Esophagus muscularis mucosa (tissue), 4 donors: ENCODE results near the gene MTUS2.

Source experiments
- CTCF ChIP-seq, 3 experiments: fragments of 200-600 bp in 2 of 3; fragments of 450-650 bp in 1 of 3; sonication (generic) in 2 of 3; IDR thresholded peaks; one replicate each; pipeline ENCODE4 v1.5.1; 2017 to 2019; ENCODE audit warnings: antibody characterized with exemption in 3 of 3, mild to moderate bottlenecking in 2 of 3, moderate library complexity in 1 of 3
- EP300 ChIP-seq: sonication (generic); formaldehyde crosslinking; IDR thresholded peaks from one replicate; pipeline ENCODE4 v1.6.1; 2017; ENCODE audit warnings: antibody characterized with exemption
- POLR2A ChIP-seq: fragments of 450-650 bp; IDR thresholded peaks from one replicate; pipeline ENCODE4 v1.6.1; 2017; ENCODE audit warnings: antibody characterized with exemption, moderate library complexity, mild to moderate bottlenecking, low read depth
- POLR2AphosphoS5 ChIP-seq, 2 donors: sonication (generic); formaldehyde crosslinking; IDR thresholded peaks; one replicate each; pipeline ENCODE4 v1.6.1; 2017; ENCODE audit warnings: antibody characterized with exemption in 2 of 2

GRCh38 chr13:29493796-29494195 is 673.7 kb downstream of the MTUS2 start:
- TF ChIP-seq CTCF (IDR thresholded peaks at IDR 0.05), result no peak
- TF ChIP-seq POLR2AphosphoS5 (IDR thresholded peaks at IDR 0.05), result no peak
- TF ChIP-seq EP300, result no peak
- TF ChIP-seq POLR2A, result no peak
